SK-N-MC (cell line): ENCODE data around the gene ANKRD66.

ENCODE experiments used
- EZH2 ChIP-seq: fragments of 200-600 bp; sonication (generic); IDR thresholded peaks from one replicate; pipeline ENCODE4 v1.6.1; 2017; ENCODE audit warnings: antibody characterized with exemption
- POLR2AphosphoS5 ChIP-seq: IDR thresholded peaks from 2 replicates; pipeline ENCODE4 v1.6.1; 2012; ENCODE audit warnings: mild to moderate bottlenecking, low read depth, low read length, borderline replicate concordance

DNA sequence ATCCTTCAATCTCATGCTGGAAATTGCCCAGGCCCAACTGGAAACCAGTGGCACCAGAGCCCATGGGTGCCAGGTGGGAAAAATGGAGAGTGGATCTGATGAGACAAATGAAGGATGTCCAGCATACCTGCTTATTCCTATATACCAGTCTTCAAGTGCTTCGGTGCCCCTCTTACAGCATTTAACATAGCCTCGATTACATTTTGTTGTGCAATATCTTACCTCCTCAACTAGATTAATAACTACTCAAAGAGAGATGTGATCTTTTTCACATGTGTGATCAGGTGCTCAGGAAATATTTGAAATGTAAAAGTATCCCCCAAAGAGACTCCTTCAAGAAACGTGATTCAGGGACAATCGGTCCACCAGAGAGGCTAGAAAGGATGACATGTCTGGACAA lies 4.8 kb upstream of the ANKRD66 start:
- no peak for TF ChIP-seq POLR2AphosphoS5
- no peak for TF ChIP-seq EZH2
